Activated CD4-positive, alpha-beta T cell treated with anti-CD3 and anti-CD28 coated beads, Interleukin-10, Interleukin-2, amounts not matched to agents 100 ng/mL and 50 ng/mL, durations not matched to agents 16 hours and 8 hours (primary cell): ENCODE results near the gene FGD5.
A peak's percentile ranks its signal among the peaks of the same experiment; 100 is the strongest.

ENCODE experiments used
- DNase-seq: peaks from one replicate; pipeline ENCODE4 v3.0.0-alpha.2; 2020

FGD5 gene

GRCh38 chr3:14832975-14833722 lies 14.4 kb downstream of the FGD5 start:
- no peak for DNase-seq

- DNase-seq: no peak
These were observed 15.4 kb downstream of the FGD5 start for GRCh38 chr3:14834121-14834520.

GRCh38 chr3:14834807-14835466 lies 16.2 kb downstream of the FGD5 start:
- no peak for DNase-seq

GRCh38 chr3:14836049-14836468 lies 17.3 kb downstream of the FGD5 start:
- no peak for DNase-seq

DNA sequence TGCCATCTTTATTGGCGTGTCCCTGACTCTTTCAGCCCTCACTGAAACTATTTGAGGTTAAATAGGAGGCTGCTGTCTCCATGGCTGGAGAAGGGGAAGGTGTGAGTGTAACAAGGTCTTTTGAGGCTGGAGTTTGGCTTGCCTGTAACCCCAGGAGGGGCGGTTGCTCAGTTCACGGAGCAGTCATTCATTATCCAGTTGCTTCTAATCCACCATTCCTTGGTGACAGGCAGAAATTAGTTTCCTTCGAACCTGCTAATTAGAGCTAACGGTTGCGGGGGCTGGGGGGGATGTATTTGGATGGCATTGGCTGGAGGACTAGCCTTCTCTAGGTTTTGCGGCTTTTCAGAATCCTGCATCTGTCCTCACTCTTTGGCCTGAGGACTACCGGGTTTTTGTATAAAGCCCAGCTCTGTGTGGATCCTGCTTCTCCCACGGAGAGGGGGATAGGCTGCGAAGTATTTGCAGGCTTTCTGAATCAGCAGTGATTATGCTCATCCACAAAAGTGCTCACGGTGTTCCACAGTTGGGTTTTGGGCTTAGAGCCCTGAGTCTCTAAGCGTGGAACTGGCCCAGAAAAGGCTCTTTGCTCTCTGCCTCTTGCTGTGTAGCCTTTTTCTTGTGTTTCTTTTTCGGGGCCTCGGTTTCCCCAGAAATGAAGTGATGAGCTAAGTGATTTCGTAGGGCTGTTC lies 18.6 kb downstream of the FGD5 start:
- DNase-seq: no peak

DNA sequence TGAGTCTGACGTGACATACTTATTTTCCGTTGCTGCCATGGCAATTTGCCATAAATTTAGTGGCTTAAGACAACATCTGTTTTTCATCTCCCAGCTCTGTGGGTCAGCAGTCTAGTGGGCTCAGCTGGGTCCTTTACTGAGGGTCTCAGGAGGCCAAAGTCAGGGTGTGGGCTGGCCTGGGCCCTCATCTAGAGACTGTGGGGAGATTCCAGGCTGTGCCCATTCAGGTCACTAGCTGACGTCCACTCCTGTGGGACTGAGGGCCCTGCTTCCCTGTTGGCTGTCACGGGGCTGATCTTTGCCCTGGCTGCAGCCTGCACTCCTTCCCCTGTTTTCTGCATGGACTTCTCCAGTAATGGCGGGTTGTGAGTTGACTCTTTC lies 19.1 kb downstream of the FGD5 start:
- DNase-seq: no peak

DNA sequence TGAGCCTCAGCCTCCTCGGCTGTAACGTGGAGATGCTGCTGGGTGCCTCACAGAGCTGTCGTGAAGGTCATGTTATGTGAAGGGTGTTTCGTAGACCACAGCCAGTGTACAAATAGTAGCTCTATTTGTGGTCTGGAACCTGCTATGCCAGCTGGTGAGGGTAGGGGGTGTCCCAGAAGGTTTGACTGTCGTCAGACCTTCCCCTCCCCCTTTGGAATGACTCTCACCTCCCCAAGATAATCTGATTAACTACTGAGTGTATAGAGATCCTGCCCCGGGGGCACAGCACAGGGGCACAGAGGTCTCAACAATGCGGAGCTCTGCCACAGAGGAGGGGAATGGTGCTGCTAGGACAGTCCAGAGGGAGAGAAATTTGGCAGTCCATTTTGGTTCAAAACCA lies 20.5 kb downstream of the FGD5 start:
- DNase-seq: no peak

DNA sequence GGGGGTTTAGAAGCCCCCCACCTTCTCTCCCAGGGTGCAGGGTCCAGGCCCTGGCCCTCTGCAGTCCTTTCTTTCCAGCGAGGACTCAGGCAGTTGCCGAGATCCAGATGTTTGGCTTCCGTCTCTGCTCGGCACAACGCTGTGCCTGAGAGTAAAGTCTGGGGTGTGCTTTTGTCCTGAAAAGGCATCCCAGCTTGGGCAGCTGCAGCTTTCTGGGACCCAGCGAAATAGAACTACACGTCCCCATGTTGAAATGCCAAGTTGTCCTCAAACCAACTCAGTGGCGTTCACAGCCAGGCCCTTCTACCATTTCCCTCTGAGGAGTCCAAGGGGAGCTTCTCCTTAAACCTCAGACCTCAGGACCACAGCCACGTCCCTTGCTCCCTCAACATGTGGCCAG lies 23.1 kb downstream of the FGD5 start:
- DNase-seq: no peak

GRCh38 chr3:14842277-14842676 lies 23.5 kb downstream of the FGD5 start:
- no peak for DNase-seq

- no peak for DNase-seq
These were observed 24.6 kb downstream of the FGD5 start for GRCh38 chr3:14843321-14843720.

GRCh38 chr3:14844386-14845170 lies 25.8 kb downstream of the FGD5 start:
- DNase-seq: no peak

- DNase-seq: peak; percentile 15
These were observed 26.4 kb downstream of the FGD5 start for GRCh38 chr3:14845180-14845579.

GRCh38 chr3:14845826-14846225 lies 27.1 kb downstream of the FGD5 start:
- no peak for DNase-seq

GRCh38 chr3:14846226-14846880 lies 27.6 kb downstream of the FGD5 start:
- DNase-seq: no peak

- DNase-seq: peak; percentile 13
These were observed 29.1 kb downstream of the FGD5 start for GRCh38 chr3:14847613-14848541.

GRCh38 chr3:14848906-14849305 lies 30.1 kb downstream of the FGD5 start:
- DNase-seq: no peak

DNA sequence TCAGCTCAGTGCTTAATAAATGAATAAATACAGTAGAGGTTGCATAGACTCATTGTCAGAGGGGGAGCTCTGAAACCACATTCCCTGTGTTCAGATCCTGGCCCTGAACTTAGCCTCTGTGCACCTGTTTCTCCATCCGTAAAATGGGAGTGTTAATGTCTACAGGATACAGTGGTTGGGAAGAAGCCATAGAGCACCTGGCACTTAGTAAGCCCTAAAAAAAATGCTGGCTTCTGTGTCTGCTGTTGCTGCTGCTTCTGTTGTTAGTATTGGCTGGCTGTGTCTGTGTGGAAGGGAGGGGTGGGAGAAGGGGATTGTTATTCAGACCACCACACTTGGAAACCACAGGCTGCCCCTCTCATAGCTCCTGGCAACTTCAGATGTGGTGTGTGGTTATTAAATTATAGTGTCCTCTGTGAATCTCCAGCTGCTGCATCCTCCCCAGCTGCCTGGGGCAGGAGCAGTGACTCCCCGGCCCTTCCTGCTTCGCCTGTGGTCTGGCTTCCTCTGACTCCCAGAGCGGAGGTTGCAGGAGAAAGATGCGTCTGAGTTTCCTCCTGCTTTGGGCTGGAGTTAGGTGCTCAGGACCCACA lies 31.0 kb downstream of the FGD5 start:
- DNase-seq: no peak

DNA sequence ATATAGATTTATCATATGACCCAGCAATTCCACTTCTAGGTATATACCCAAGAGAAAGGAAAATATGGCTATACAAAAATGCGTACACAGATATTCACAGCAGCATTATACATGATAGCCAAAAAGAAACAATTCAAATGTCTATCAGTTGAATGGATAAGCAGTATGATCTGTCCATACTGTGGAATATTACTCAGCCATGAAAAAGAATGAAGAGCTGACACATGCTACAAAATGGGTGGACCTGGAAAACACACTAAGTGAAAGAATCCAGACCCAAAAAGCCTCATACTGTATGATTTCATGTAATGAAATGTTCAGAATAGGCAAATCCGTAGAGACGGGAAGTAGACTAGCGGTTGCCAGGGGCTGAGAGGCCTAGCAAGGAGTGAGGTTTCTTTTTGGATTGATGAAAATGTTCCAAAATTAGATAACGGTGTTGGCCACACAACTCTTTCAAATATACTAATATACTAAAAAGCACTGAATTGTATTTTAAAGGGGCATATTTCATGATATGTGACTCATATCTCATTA lies 33.4 kb downstream of the FGD5 start:
- DNase-seq: no peak

- DNase-seq: no peak
These were observed 34.0 kb downstream of the FGD5 start for GRCh38 chr3:14852717-14853116.

DNA sequence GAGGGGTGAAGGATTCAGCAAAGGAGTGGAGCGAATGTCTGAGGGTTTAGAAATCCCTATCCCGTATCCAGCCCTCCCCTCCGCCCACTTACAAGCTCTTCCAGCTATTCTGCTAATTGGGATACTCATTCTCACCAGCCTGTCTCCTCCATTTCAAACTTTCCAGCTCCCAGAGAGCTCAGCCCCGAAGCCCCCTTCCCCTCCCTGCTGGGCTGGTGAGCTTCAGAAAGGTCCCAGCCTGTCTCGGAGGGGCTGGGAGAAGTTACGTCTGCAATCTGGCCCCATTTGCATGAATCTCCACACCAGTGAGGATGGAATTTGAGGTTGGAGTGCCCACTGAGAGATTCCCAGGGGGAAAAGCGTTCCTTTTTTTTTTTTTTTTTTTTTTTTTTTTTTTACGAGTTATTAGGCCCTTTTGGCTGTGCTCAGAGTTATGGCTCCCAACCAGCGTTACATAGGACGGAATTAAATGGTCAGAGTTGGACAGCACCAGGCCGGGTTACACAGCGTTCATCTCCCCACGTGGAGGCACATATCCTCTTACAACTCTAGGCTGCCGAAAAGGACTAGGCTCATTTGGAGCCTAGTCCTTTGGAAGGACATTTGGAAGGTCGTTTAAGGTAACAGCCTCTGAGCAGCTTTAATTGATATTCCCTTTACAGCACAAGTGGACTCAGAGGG lies 34.6 kb downstream of the FGD5 start:
- no peak for DNase-seq
